Small intestine (tissue), 7 donors: ENCODE data around the gene PSMD5. TPM values are rescaled to one million over a fixed set of nuclear protein-coding genes. Genes with fewer than 3 reads are reported as not detected.
A peak's percentile ranks its signal among the peaks of the same experiment; 100 is the strongest.

Experiments used
- DNase-seq, 2 donors: peaks; one replicate each; pipeline versions ENCODE4 v3.0.0 to v3.0.0-alpha.2; 2013
- FAIRE-seq: peaks from 2 replicates; lab custom pipeline; 2012; peaks lifted over from hg19 to GRCh38; lab: Jason Lieb, UNC
- H3K27ac ChIP-seq, 3 donors: one replicate each; pipeline ENCODE4 v1.5.1; 2013; ENCODE audit warnings: low read length in 2 of 3, mild to moderate bottlenecking in 2 of 3, control low read depth in 1 of 3, inconsistent platforms in 1 of 3, low read depth in 1 of 3, moderate library complexity in 1 of 3
- H3K27me3 ChIP-seq, 3 donors: one replicate each; pipeline ENCODE4 v1.6.1; 2013; ENCODE audit warnings: low read length in 3 of 3, inconsistent platforms in 1 of 3; ENCODE audit not compliant: control insufficient read depth in 3 of 3, insufficient read depth in 3 of 3
- H3K36me3 ChIP-seq, 3 donors: one replicate each; pipeline ENCODE4 v1.6.1; 2013; ENCODE audit warnings: low read length in 3 of 3, inconsistent platforms in 1 of 3, low read depth in 1 of 3, mild to moderate bottlenecking in 1 of 3, moderate library complexity in 1 of 3; ENCODE audit not compliant: control insufficient read depth in 3 of 3, insufficient read depth in 2 of 3
- H3K4me1 ChIP-seq, 3 donors: one replicate each; pipeline ENCODE4 v1.6.1; 2013; ENCODE audit warnings: low read length in 2 of 3, inconsistent platforms in 1 of 3, low read depth in 1 of 3, mild to moderate bottlenecking in 1 of 3, moderate library complexity in 1 of 3; ENCODE audit not compliant: control insufficient read depth in 3 of 3, insufficient read depth in 2 of 3
- H3K4me3 ChIP-seq, 3 donors: one replicate each; pipeline ENCODE4 v1.5.1; 2013; ENCODE audit warnings: low read length in 3 of 3, control low read depth in 1 of 3, inconsistent platforms in 1 of 3, low read depth in 1 of 3, mild to moderate bottlenecking in 1 of 3, moderate library complexity in 1 of 3
- H3K9me3 ChIP-seq, 2 donors: one replicate each; pipeline ENCODE4 v1.6.1; 2013; ENCODE audit warnings: low read depth in 1 of 2, low read length in 1 of 2; ENCODE audit not compliant: control insufficient read depth in 2 of 2, insufficient read depth in 1 of 2
- WGBS, 3 donors: extraction: QIAGEN DNeasy Blood & Tissue Kit; methylation state at CpG; one replicate each; pipeline ENCODE4 v1.1.7; 2013; 5-methylcytosine and 5-hydroxymethylcytosine counted together
- polyA plus RNA-seq, 4 donors: library from polyadenylated mRNA; stranded (reverse) in 3 of 4; unstranded in 1 of 4; fragments of 200-250 nt in 3 of 4; fragments of 120-200 nt in 1 of 4; gene quantifications; one replicate each; pipeline versions ENCODE4 v1.2.1 to v1.2.3, GENCODE V29; 2013
- donor health status: healthy with polysubstance abuse.
- donor health status: control.
- donor health status: control.
- donor health status: Bipolar disorder and iron deficiency.
- donor health status: healthy.

PSMD5 gene
- polyA plus RNA-seq, 4 donors = 15.4 to 26.7 (median 16.7) TPM

DNA sequence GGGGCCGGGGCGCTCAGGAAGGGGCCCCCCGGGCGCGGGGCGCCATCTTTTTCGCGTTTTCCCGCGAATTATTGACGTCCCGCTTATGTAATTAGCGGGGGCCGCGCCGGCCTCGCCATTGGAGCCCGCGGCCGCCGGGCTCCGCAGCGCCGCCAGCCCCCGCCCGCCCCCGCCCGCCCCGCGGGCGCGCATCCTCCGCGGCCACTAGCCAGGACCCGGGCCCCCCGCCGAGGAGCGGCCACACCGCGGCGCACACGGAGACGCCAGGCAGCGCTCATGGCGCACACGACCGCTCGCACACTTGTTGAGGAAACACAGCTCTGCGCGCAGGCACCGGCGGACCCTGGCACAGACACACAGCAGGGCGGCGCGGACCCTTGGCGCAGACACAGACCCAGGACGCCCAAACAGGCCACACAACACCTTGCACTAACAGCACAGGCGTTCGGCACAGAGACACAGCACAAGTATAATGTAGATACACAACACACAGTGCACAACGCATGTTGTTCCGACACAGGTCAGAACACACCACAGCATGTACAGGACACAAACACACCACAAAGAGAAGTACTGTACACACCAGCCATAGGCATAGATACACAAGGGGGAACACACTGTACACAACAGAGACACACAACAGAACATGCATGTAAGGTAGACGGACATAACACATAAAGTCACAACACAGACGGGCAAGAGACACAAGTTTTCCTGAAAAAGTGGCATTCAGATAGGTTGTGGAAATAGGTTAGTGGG lies 34.7 kb upstream of the PSMD5 start:
- peak; percentile 50 to 78 for DNase-seq
- no peaks in the 10 kb centered on the region for H3K27me3 ChIP-seq
- peaks cover 0 to 14% (median 0%) of the 10 kb centered on the region in 3 donors for H3K36me3 ChIP-seq
- H3K27ac ChIP-seq = peak overlapping the region; percentile 72 to 97 (median 73)
- 2 to 4% (median 2%) methylated on average over 22 to 63 of the region's 63 CpGs for WGBS, 3 donors
- H3K4me1 ChIP-seq = peaks cover 2 to 48% (median 5%) of the 10 kb centered on the region in 3 donors
- FAIRE-seq = no peak
- H3K9me3 ChIP-seq = no peaks in the 10 kb centered on the region
- peak overlapping the region; percentile 46 to 71 (median 62) for H3K4me3 ChIP-seq

GRCh38 chr9:120876842-120877240 lies 34.1 kb upstream of the PSMD5 start, which contains the start of gene PHF19:
PHF19 (minus strand) TSS chr9:120877188; CDS start chr9:120874741, 2,447 bp downstream.
- WGBS, 3 donors = 0% methylated on average over 12 to 45 of the region's 45 CpGs
- H3K27ac ChIP-seq = peak within 1 kb of the TSS; percentile 78 to 97 (median 95)

DNA sequence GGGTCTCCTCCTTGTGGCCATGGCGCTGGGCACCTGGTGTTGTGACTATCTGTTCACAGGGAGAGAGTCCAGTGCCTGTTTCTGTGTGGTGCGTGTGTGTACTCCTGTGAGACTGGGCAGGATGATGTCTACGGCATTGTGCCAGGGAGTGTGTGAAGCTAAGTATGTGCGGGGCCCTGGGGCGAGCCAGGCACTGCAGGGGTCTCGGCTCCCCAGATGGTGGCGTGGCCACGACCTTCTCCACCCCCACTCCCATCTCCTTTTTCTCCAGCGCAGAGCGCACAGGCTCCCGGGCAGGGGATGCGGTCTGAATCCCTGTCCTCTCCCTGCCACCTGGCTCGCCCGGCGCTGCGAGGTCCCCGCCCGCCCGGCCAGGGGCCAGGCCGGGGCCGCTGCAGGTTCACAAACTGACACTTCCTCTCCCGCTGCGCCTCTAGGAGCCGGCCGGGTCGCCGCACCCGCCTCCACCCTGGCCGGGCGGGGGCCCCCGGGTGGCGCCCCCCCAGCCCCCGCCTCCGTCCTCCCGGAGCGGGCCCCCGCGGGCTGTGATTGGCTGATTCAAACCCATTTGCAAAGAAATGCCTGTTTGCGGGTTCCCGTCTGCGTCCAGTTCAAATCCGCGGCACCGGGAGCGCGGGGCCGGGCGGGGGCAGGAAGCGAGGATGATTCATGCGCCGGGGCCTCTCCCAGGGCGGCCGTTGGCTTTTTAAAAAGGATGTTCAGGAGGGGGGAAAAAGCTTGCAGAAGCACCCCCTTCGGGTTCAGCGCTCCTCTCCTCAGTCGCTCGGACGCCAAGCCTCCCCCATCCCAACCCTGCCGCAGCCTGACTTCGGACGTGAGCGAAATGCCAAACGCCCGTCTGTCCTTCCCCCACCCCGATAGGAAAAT lies 33.5 kb upstream of the PSMD5 start:
- 1 to 2% (median 1%) methylated on average over 50 to 65 of the region's 65 CpGs for WGBS, 3 donors
- Histone ChIP-seq H3K4me1 (peaks cover 2 to 54% (median 5%) of the 10 kb centered on the region in 3 donors), H3K27ac (peak overlapping the region; percentile 78 to 97 (median 95)), H3K36me3 (peaks cover 0 to 24% (median 0%) of the 10 kb centered on the region in 3 donors), H3K27me3 (no peaks in the 10 kb centered on the region), H3K9me3 (no peaks in the 10 kb centered on the region), H3K4me3 (peak overlapping the region; percentile 46 to 71 (median 62))
- peak; percentile 77 to 94 for DNase-seq
- no peak for FAIRE-seq

More at GRCh38 chr9:120876842-120877240, 34.1 kb upstream of the PSMD5 start, which contains the start of gene PHF19:
- Histone ChIP-seq H3K27me3 (no peaks in the 10 kb centered on the region), H3K4me3 (peak within 1 kb of the TSS; percentile 46 to 71 (median 62)), H3K4me1 (peaks cover 2 to 54% (median 5%) of the 10 kb centered on the region in 3 donors), H3K36me3 (peaks cover 0 to 20% (median 0%) of the 10 kb centered on the region in 3 donors), H3K9me3 (no peaks in the 10 kb centered on the region)
- DNase-seq (no peak), FAIRE-seq (no peak)

DNA sequence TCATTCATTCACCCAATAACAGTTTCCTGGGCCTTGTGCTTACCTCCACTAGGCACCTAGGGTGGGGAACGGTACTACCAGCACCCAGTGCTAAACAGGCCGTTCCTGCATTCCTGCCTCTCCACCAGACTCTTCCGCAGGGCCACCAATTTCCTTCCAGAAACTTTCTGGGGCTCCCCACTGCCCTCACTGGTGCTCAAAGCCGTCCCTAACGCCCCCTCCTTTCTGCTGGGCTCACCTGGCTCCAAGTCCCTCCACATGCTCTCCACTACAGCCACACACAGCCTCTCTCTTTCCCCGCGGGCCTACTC lies 32.9 kb upstream of the PSMD5 start:
- Histone ChIP-seq H3K27ac (peak overlapping the region; percentile 78 to 95 (median 84)), H3K4me1 (peaks cover 2 to 54% (median 5%) of the 10 kb centered on the region in 3 donors), H3K27me3 (no peaks in the 10 kb centered on the region), H3K4me3 (peak overlapping the region in 2 of 3 donors; percentile 39 to 62), H3K9me3 (no peaks in the 10 kb centered on the region), H3K36me3 (peaks cover 0 to 28% (median 0%) of the 10 kb centered on the region in 3 donors)
- DNase-seq (no peak), FAIRE-seq (no peak)
- 28 to 44% (median 38%) methylated on average over 7 of the region's 7 CpGs for WGBS, 3 donors

GRCh38 chr9:120875195-120875565 lies 32.5 kb upstream of the PSMD5 start:
- DNase-seq = peak in 1 of 2 donors; percentile 36
- Histone ChIP-seq H3K27ac (peak overlapping the region; percentile 78 to 95 (median 84)), H3K4me3 (no peak overlapping the region), H3K27me3 (no peaks in the 10 kb centered on the region), H3K9me3 (no peaks in the 10 kb centered on the region), H3K36me3 (peaks cover 0 to 31% (median 0%) of the 10 kb centered on the region in 3 donors), H3K4me1 (peaks cover 2 to 54% (median 5%) of the 10 kb centered on the region in 3 donors)
- WGBS, 3 donors = 50 to 67% (median 59%) methylated on average over 4 of the region's 4 CpGs
- FAIRE-seq = no peak

- H3K27me3 ChIP-seq = no peaks in the 10 kb centered on the region
Measured at GRCh38 chr9:120874226-120875194, 31.8 kb upstream of the PSMD5 start.

GRCh38 chr9:120873512-120873911 lies 30.8 kb upstream of the PSMD5 start:
- Histone ChIP-seq H3K36me3 (peaks cover 0 to 41% (median 0%) of the 10 kb centered on the region in 3 donors), H3K4me3 (no peak overlapping the region), H3K27me3 (no peaks in the 10 kb centered on the region), H3K4me1 (peaks cover 2 to 56% (median 5%) of the 10 kb centered on the region in 3 donors), H3K9me3 (no peaks in the 10 kb centered on the region), H3K27ac (peak overlapping the region in 2 of 3 donors; percentile 12 to 84)
- FAIRE-seq (no peak), DNase-seq (peak; percentile 40 to 87)
- WGBS, 3 donors = 37 to 66% (median 47%) methylated on average over 4 of the region's 4 CpGs

More at GRCh38 chr9:120874226-120875194, 31.8 kb upstream of the PSMD5 start:
- Histone ChIP-seq H3K36me3 (peaks cover 0 to 38% (median 0%) of the 10 kb centered on the region in 3 donors), H3K4me1 (peaks cover 2 to 56% (median 5%) of the 10 kb centered on the region in 3 donors), H3K4me3 (no peak overlapping the region), H3K27ac (peak overlapping the region in 2 of 3 donors; percentile 37 to 84), H3K9me3 (no peaks in the 10 kb centered on the region)
- DNase-seq (peak; percentile 60 to 78), FAIRE-seq (no peak)
- 80 to 86% (median 84%) methylated on average over 10 of the region's 10 CpGs for WGBS, 3 donors
